Uterus (tissue), 4 donors: ENCODE data around the gene NMD3. TPM values are rescaled to one million over a fixed set of nuclear protein-coding genes. Genes with fewer than 3 reads are reported as not detected.

ENCODE experiments used
- DNase-seq, 2 donors: peaks; one replicate each; pipeline ENCODE4 v3.0.0-alpha.2; 2019 to 2020
- H3K27ac ChIP-seq, 2 donors: fragments of 200-600 bp; sonication (generic); 1 replicate in 1 of 2; 2 replicates in 1 of 2; pipeline ENCODE4 v1.5.1; 2016 to 2018
- H3K27me3 ChIP-seq, 2 donors: fragments of 200-600 bp; sonication (generic); one replicate each; pipeline ENCODE4 v1.5.1; 2018 to 2019; ENCODE audit warnings: control low read depth in 1 of 2
- H3K36me3 ChIP-seq, 2 donors: fragments of 200-600 bp; sonication (generic); one replicate each; pipeline ENCODE4 v1.5.1; 2019; ENCODE audit warnings: control low read depth in 1 of 2
- H3K4me1 ChIP-seq, 2 donors: fragments of 200-600 bp; sonication (generic); one replicate each; pipeline ENCODE4 v1.5.1; 2018 to 2019; ENCODE audit warnings: control low read depth in 1 of 2
- H3K4me3 ChIP-seq, 2 donors: fragments of 200-600 bp; sonication (generic); 1 replicate in 1 of 2; 2 replicates in 1 of 2; pipeline ENCODE4 v1.5.1; 2018 to 2019; ENCODE audit warnings: mild to moderate bottlenecking in 1 of 2
- H3K9me3 ChIP-seq, 2 donors: fragments of 200-600 bp; sonication (generic); one replicate each; pipeline ENCODE4 v1.5.1; 2019; ENCODE audit warnings: control low read depth in 1 of 2
- CTCF ChIP-seq, 4 experiments: fragments of 200-600 bp in 2 of 4; fragments of 450-650 bp in 2 of 4; sonication (generic) in 2 of 4; IDR thresholded peaks; one replicate each; pipeline ENCODE4 v1.5.1; 2016 to 2019; ENCODE audit warnings: antibody characterized with exemption in 4 of 4, mild to moderate bottlenecking in 2 of 4, moderate library complexity in 1 of 4
- POLR2A ChIP-seq, 2 donors: fragments of 450-650 bp; IDR thresholded peaks; one replicate each; pipeline ENCODE4 v1.6.1; 2016; ENCODE audit warnings: antibody characterized with exemption in 2 of 2, mild to moderate bottlenecking in 1 of 2, moderate library complexity in 1 of 2
- intact Hi-C: fragments of 100-400 bp; cut with DNase I; formaldehyde crosslinking; loops from one replicate; pipeline ENCODE4 v1.15.1; 2023; ENCODE audit warnings: low total_unique reads
- total RNA-seq, 4 donors: library from RNA; depleted of rRNA in 3 of 4; stranded (reverse); fragments of >200 nt in 3 of 4; gene quantifications; one replicate each; pipeline versions ENCODE4 v1.1.0 to v1.2.4, GENCODE V29; 2014 to 2023
- donor health status: DM: yes; HTN: yes; CAD: no.

The NMD3 gene
- total RNA-seq, 4 donors from 2014 or later, result 13.8 to 141 (median 62.4) TPM

- DNase-seq, result no peak
- Histone ChIP-seq H3K4me1 (no peaks in the 10 kb centered on the region), H3K27me3 (no peaks in the 10 kb centered on the region), H3K4me3 (no peak overlapping the region), H3K36me3 (no peaks in the 10 kb centered on the region), H3K9me3 (no peaks in the 10 kb centered on the region), H3K27ac (no peak overlapping the region)
- TF ChIP-seq POLR2A (IDR thresholded peaks at IDR 0.05) (no peak), CTCF (IDR thresholded peaks at IDR 0.05) (no peak)
- intact Hi-C loops, result no loop called here
Observed at GRCh38 chr3:161254861-161255260, 33.8 kb downstream of the NMD3 start.

DNA sequence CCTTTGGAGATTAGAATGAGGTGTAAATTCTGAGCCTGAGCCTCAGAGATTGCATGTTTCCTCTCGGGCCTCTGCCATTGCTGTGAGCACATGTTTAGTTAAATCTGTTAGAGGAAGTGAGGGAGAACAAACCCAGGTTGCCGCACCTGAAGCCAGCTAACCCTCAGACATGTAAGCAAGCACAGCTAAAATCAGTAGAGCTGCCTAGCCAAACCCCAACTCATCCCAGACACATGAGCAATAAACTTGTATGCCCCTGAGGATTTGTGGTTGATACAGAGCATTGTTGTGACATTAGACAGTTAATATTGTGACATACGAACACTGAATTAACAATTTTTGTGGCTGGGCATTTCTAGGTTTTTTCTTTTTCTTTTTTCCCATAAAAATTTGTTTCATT lies 41.9 kb downstream of the NMD3 start:
- Histone ChIP-seq H3K27me3 (no peaks in the 10 kb centered on the region), H3K4me3 (no peak overlapping the region), H3K36me3 (no peaks in the 10 kb centered on the region), H3K4me1 (no peaks in the 10 kb centered on the region), H3K9me3 (no peaks in the 10 kb centered on the region), H3K27ac (no peak overlapping the region)
- TF ChIP-seq POLR2A (IDR thresholded peaks at IDR 0.05) (no peak), CTCF (IDR thresholded peaks at IDR 0.05) (no peak)
- DNase-seq, result no peak
- intact Hi-C loops, result no loop called here

GRCh38 chr3:161264852-161265251 lies 43.7 kb downstream of the NMD3 start:
- no peak overlapping the region for H3K27ac ChIP-seq
- H3K4me3 ChIP-seq, result no peak overlapping the region
- TF ChIP-seq CTCF (IDR thresholded peaks at IDR 0.05) (no peak), POLR2A (IDR thresholded peaks at IDR 0.05) (no peak)
- no peak for DNase-seq
- no peaks in the 10 kb centered on the region for H3K4me1 ChIP-seq
- no peaks in the 10 kb centered on the region for H3K36me3 ChIP-seq
- no peaks in the 10 kb centered on the region for H3K27me3 ChIP-seq
- H3K9me3 ChIP-seq, result no peaks in the 10 kb centered on the region
- intact Hi-C loops, result no loop called here

DNA sequence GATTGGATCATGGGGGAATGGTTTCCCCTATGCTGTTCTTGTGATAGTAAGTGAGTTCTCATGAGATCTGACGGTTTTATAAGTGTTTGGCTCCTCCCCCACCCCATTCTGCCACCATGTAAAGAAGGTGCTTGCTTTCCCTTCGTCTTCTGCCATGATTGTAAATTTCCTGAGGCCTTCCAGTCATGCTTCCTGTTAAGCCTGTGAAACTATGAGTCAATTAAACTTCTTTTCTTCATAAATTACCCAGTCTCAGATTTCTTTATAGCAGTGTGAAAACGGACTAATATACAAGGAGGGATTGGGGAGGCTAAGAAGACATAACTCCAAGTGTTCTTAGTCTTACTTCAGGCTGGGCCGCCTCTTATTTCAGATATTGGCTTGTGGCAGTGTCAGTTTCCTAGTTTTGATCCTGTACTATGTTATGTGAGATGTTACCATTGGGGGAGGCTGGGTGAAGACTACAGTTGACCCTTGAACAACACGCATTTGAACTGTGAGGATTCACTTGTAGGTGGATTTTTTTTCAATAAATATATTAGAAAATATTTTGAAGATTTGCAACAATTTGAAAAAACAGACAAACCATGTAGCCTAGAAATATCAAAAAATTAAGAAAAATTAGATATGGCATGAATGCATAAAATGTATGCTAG lies 44.9 kb downstream of the NMD3 start:
- Histone ChIP-seq H3K4me1 (no peaks in the 10 kb centered on the region), H3K9me3 (no peaks in the 10 kb centered on the region), H3K36me3 (no peaks in the 10 kb centered on the region), H3K27ac (no peak overlapping the region), H3K27me3 (no peaks in the 10 kb centered on the region), H3K4me3 (no peak overlapping the region)
- DNase-seq, result no peak
- intact Hi-C loops, result no loop called here
- no peak for TF ChIP-seq POLR2A (IDR thresholded peaks at IDR 0.05)
- no peak for TF ChIP-seq CTCF (IDR thresholded peaks at IDR 0.05)

GRCh38 chr3:161266731-161267150 lies 45.6 kb downstream of the NMD3 start:
- no peak for DNase-seq
- H3K36me3 ChIP-seq, result no peaks in the 10 kb centered on the region
- H3K27ac ChIP-seq, result no peak overlapping the region
- no peaks in the 10 kb centered on the region for H3K9me3 ChIP-seq
- H3K27me3 ChIP-seq, result no peaks in the 10 kb centered on the region
- H3K4me3 ChIP-seq, result no peak overlapping the region
- TF ChIP-seq POLR2A (IDR thresholded peaks at IDR 0.05), result no peak
- TF ChIP-seq CTCF (IDR thresholded peaks at IDR 0.05), result no peak
- intact Hi-C loops, result no loop called here
- H3K4me1 ChIP-seq, result no peaks in the 10 kb centered on the region
